GM12878 (cell line): Measurements from ENCODE around the gene BNC2. TPM values are rescaled to one million over a fixed set of nuclear protein-coding genes. Genes with fewer than 3 reads are reported as not detected.

Source experiments
- ATAC-seq: fragments of 200-7000 bp; cut with Tn5 transposase; 3 replicates; pipeline ENCODE4 v1.9.1; 2020; ENCODE audit warnings: mild to moderate bottlenecking, moderate library complexity
- BruUV-seq: library from RNA; stranded (reverse); fragments of 400-500 nt; replicated peaks from 2 replicates; lab custom pipeline; 2021; lab: Mats Ljungman, UMichigan
- CTCF ChIA-PET: fragments of 300-600 bp; sonication (Branson Sonifier 250); formaldehyde crosslinking; extraction: SDS; loops from one replicate; lab custom pipeline; 2021; ENCODE audit warnings: inconsistent platforms; lab: Yijun Ruan, JAX
- POLR2A ChIA-PET: fragments of 350-600 bp; formaldehyde crosslinking; extraction: SDS; loops from one replicate; lab custom pipeline; 2021; ENCODE audit warnings: inconsistent platforms; lab: Charles Lee
- RAD21 ChIA-PET: fragments of 300-600 bp; sonication (Branson Sonifier 250); formaldehyde crosslinking; loops from one replicate; lab custom pipeline; 2023; ENCODE audit warnings: antibody characterized with exemption; ENCODE audit not compliant: unreplicated experiment; lab: Charles Lee
- SMC1A ChIA-PET: fragments of 300-600 bp; sonication (Branson Sonifier 250); formaldehyde crosslinking; loops from one replicate; lab custom pipeline; 2023; ENCODE audit not compliant: unreplicated experiment, uncharacterized antibody; lab: Charles Lee
- DNase-seq: peaks from one replicate; pipeline ENCODE4 v3.0.0-alpha.2; 2011; ENCODE audit warnings: low read depth, low spot score
- FAIRE-seq: peaks from 3 replicates; lab custom pipeline; 2011; peaks lifted over from hg19 to GRCh38; lab: Jason Lieb, UNC
- H2AFZ ChIP-seq: 2 replicates; pipeline ENCODE4 v1.6.0; 2011; ENCODE audit warnings: low read depth, low read length, control low read depth; ENCODE audit not compliant: control insufficient read depth
- H3K27ac ChIP-seq: 2 replicates; pipeline ENCODE4 v1.5.1; 2011; ENCODE audit warnings: control low read depth; ENCODE audit not compliant: control insufficient read depth, insufficient read depth
- H3K27me3 ChIP-seq, 2 experiments: replicated peaks in 1 of 2; 2 replicates each; pipeline versions ENCODE4 v1.6.0 to v1.6.1; 2011; ENCODE audit warnings: low read length in 1 of 2; ENCODE audit not compliant: control insufficient read depth in 2 of 2, insufficient read depth in 2 of 2
- H3K36me3 ChIP-seq, 2 experiments: 2 replicates each; pipeline ENCODE4 v1.5.1; 2011; ENCODE audit warnings: low read length in 1 of 2; ENCODE audit not compliant: control insufficient read depth in 2 of 2, insufficient read depth in 2 of 2
- H3K4me1 ChIP-seq: 2 replicates; pipeline ENCODE4 v1.6.1; 2011; ENCODE audit warnings: mild to moderate bottlenecking, low read length, moderate library complexity, mixed read lengths; ENCODE audit not compliant: control insufficient read depth, insufficient read depth
- H3K4me2 ChIP-seq: 2 replicates; pipeline ENCODE4 v1.6.0; 2011; ENCODE audit warnings: control low read depth; ENCODE audit not compliant: control insufficient read depth, insufficient read depth
- H3K4me3 ChIP-seq: fragments of 200-600 bp; sonication (generic); 2 replicates; pipeline ENCODE4 v1.5.1; 2016
- H3K79me2 ChIP-seq: 2 replicates; pipeline ENCODE4 v1.6.0; 2011; ENCODE audit warnings: low read length; ENCODE audit not compliant: control insufficient read depth, insufficient read depth
- H3K9ac ChIP-seq: 2 replicates; pipeline ENCODE4 v1.8.0; 2011; ENCODE audit warnings: low read length, control low read depth, mixed read lengths; ENCODE audit not compliant: control insufficient read depth, insufficient read depth
- H3K9me3 ChIP-seq: replicated peaks from 3 replicates; pipeline ENCODE4 v1.5.1; 2011; ENCODE audit warnings: mild to moderate bottlenecking, low read length; ENCODE audit not compliant: control insufficient read depth, insufficient read depth
- H4K20me1 ChIP-seq: 2 replicates; pipeline ENCODE4 v1.6.0; 2011; ENCODE audit not compliant: control insufficient read depth, insufficient read depth
- ATF7 ChIP-seq: fragments of 450-650 bp; IDR thresholded peaks from 2 replicates; pipeline ENCODE4 v1.6.1; 2016; ENCODE audit warnings: low read depth, mild to moderate bottlenecking
- CEBPB ChIP-seq, 2 experiments: fragments of 150-350 bp in 1 of 2; IDR thresholded peaks; 2 replicates each; pipeline ENCODE4 v1.6.1; 2012 to 2014; ENCODE audit warnings: low read depth in 2 of 2, low read length in 2 of 2, borderline replicate concordance in 1 of 2, inconsistent platforms in 1 of 2
- GABPA ChIP-seq: IDR thresholded peaks from 2 replicates; pipeline ENCODE4 v1.6.1; 2014; ENCODE audit warnings: antibody characterized with exemption, low read depth, mild to moderate bottlenecking, inconsistent platforms
- KAT2A ChIP-seq: conservative IDR thresholded peaks from 2 replicates; pipeline ENCODE4 v1.6.1; 2011; ENCODE audit warnings: low read depth, low read length; ENCODE audit not compliant: control insufficient read depth
- PML ChIP-seq: IDR thresholded peaks from 2 replicates; pipeline ENCODE4 v1.6.1; 2012; ENCODE audit warnings: low read length, inconsistent platforms
- RAD21 ChIP-seq: IDR thresholded peaks from 2 replicates; pipeline ENCODE4 v1.6.1; 2011; ENCODE audit warnings: mild to moderate bottlenecking, low read depth, low read length, moderate library complexity; ENCODE audit not compliant: insufficient read depth
- RB1 ChIP-seq: fragments of 450-650 bp; formaldehyde crosslinking; IDR thresholded peaks from 2 replicates; pipeline ENCODE4 v1.6.1; 2017; ENCODE audit warnings: mild to moderate bottlenecking, borderline replicate concordance
- SKIL ChIP-seq: fragments of 450-650 bp; IDR thresholded peaks from 2 replicates; pipeline ENCODE4 v1.6.1; 2017; ENCODE audit warnings: mild to moderate bottlenecking, low read depth, inconsistent platforms; ENCODE audit not compliant: poor library complexity, severe bottlenecking
- SMAD1 ChIP-seq: fragments of 450-650 bp; IDR thresholded peaks from 2 replicates; pipeline ENCODE4 v1.6.1; 2018; ENCODE audit warnings: mild to moderate bottlenecking, low read depth; ENCODE audit not compliant: partially characterized antibody
- SP1 ChIP-seq: IDR thresholded peaks from one replicate; pipeline ENCODE4 v1.6.1; 2011; ENCODE audit warnings: low read depth, low read length
- SRF ChIP-seq, 2 experiments: IDR thresholded peaks; 2 replicates each; pipeline ENCODE4 v1.6.1; 2011; ENCODE audit warnings: low read depth in 2 of 2, low read length in 2 of 2, mild to moderate bottlenecking in 1 of 2, moderate library complexity in 1 of 2
- SUZ12 ChIP-seq: fragments of 200-600 bp; sonication (generic); IDR thresholded peaks from one replicate; pipeline ENCODE4 v1.6.1; 2018; ENCODE audit warnings: antibody characterized with exemption, mild to moderate bottlenecking; ENCODE audit not compliant: unreplicated experiment
- TCF7 ChIP-seq: IDR thresholded peaks from 2 replicates; pipeline ENCODE4 v1.6.1; 2014; ENCODE audit warnings: antibody characterized with exemption, borderline replicate concordance
- WGBS: methylation state at CpG from one replicate; pipeline ENCODE4 v1.1.6; 2016; ENCODE audit warnings: low lambda C conversion rate; ENCODE audit not compliant: insufficient replicate concordance, insufficient coverage; ENCODE audit errors: missing lambda C conversion rate; 5-methylcytosine and 5-hydroxymethylcytosine counted together
- in situ Hi-C: fragments of 300-500 bp; cut with MboI; formaldehyde crosslinking; loops from 9 replicates; pipeline ENCODE4 v1.14.3; 2018; ENCODE audit warnings: mixed read lengths
- intact Hi-C: fragments of 100-400 bp; cut with micrococcal nuclease; formaldehyde crosslinking; loops from one replicate; pipeline ENCODE4 v1.14.2; 2022; ENCODE audit not compliant: unreplicated experiment
- polyA plus RNA-seq, 11 experiments: library from polyadenylated mRNA; depleted of rRNA in 4 of 11; unstranded in 6 of 11; stranded (reverse) in 5 of 11; fragments of >200 nt; fragmentation: Nextera tagmentation in 4 of 11; fragmentation: Illumina TruSeq in 1 of 11; extraction: Ambion mirVana in 4 of 11; extraction: Trizol in 1 of 11; gene quantifications; 1 replicate in 1 of 11; 2 replicates in 10 of 11; pipeline versions ENCODE4 v1.2.1 to v1.2.3, GENCODE V29; 2011 to 2016; ENCODE audit warnings: inconsistent platforms in 2 of 11, missing spikeins in 2 of 11, low read depth in 1 of 11
- total RNA-seq, 4 experiments: library from RNA; depleted of rRNA in 3 of 4; stranded (reverse); fragments of >200 nt in 3 of 4; fragmentation: Illumina TruSeq in 1 of 4; extraction: Trizol in 1 of 4; gene quantifications; 2 replicates each; pipeline versions ENCODE4 v1.2.1 to v1.2.3, GENCODE V29; 2013 to 2021
- TF ChIP-seq, protein P1 (sequence below): fragments of 450-650 bp; IDR thresholded peaks from 2 replicates; pipeline ENCODE4 v1.6.1; 2016; ENCODE audit warnings: mild to moderate bottlenecking

The BNC2 gene
- total and polyA plus RNA-seq, 10 of the 15 experiments (the other 5 are each of a cell fraction or from before 2014, with no cell fraction given): 0.05 to 14.5 (median 0.26) TPM

GRCh38 chr9:16709924-16710323 lies 160.5 kb downstream of the BNC2 start (continued):
- TF ChIP-seq SP1 (no peak), TCF7 (no peak), RB1 (no peak), ATF7 (no peak), SRF (IDR thresholded peaks at IDR 0.05; ENCODE audit: low read depth in 2 of 2, low read length in 2 of 2) (no peak)

- no TSS peak for BruUV-seq
- in situ Hi-C loops: no loop called here
These were observed 161.6 kb downstream of the BNC2 start for GRCh38 chr9:16708656-16709435.

More at GRCh38 chr9:16708656-16709435, 161.6 kb downstream of the BNC2 start:
- POLR2A ChIA-PET: no interaction called here
- SMC1A ChIA-PET: no interaction called here
- H3K4me1 ChIP-seq: no peaks in the 10 kb centered on the region
- no peak overlapping the region for H3K9ac ChIP-seq
- WGBS: 34% methylated on average over 13 of the region's 13 CpGs
- TF ChIP-seq, protein P1, sequence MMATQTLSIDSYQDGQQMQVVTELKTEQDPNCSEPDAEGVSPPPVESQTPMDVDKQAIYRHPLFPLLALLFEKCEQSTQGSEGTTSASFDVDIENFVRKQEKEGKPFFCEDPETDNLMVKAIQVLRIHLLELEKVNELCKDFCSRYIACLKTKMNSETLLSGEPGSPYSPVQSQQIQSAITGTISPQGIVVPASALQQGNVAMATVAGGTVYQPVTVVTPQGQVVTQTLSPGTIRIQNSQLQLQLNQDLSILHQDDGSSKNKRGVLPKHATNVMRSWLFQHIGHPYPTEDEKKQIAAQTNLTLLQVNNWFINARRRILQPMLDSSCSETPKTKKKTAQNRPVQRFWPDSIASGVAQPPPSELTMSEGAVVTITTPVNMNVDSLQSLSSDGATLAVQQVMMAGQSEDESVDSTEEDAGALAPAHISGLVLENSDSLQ: no peak
- TF ChIP-seq SKIL: no peak
- TF ChIP-seq SMAD1: no peak
- TF ChIP-seq RAD21: no peak
- TF ChIP-seq PML: no peak
- no peak for TF ChIP-seq CEBPB (IDR thresholded peaks at IDR 0.05; ENCODE audit: borderline replicate concordance in 1 of 2, low read depth in 2 of 2, low read length in 2 of 2)
- TF ChIP-seq KAT2A: no peak
- TF ChIP-seq SUZ12: no peak
- TF ChIP-seq GABPA: no peak
- no peaks in the 10 kb centered on the region; a peak in 1 of 4 replicates for H3K27me3 ChIP-seq
- no peak overlapping the region for H3K27ac ChIP-seq
- no peaks in the 10 kb centered on the region for H3K79me2 ChIP-seq
- no peaks in the 10 kb centered on the region for H3K36me3 ChIP-seq
- intact Hi-C loops: no loop called here
- DNase-seq: no peak
- peak; percentile 59 for ATAC-seq
- H3K4me3 ChIP-seq: no peak overlapping the region
- CTCF ChIA-PET: no interaction called here
- no peak for FAIRE-seq
- H2AFZ ChIP-seq: no peak overlapping the region
- RAD21 ChIA-PET: no interaction called here
- H3K4me2 ChIP-seq: no peak overlapping the region
- H3K9me3 ChIP-seq: no peaks in the 10 kb centered on the region
- H4K20me1 ChIP-seq: no peaks in the 10 kb centered on the region
